ENCODE results near the gene LPIN3. TPM values are rescaled to one million over a fixed set of nuclear protein-coding genes. Genes with fewer than 3 reads are reported as not detected.

LPIN3 gene
- total RNA-seq, 1 donor from 2014 or later: 20.1 TPM

DNA sequence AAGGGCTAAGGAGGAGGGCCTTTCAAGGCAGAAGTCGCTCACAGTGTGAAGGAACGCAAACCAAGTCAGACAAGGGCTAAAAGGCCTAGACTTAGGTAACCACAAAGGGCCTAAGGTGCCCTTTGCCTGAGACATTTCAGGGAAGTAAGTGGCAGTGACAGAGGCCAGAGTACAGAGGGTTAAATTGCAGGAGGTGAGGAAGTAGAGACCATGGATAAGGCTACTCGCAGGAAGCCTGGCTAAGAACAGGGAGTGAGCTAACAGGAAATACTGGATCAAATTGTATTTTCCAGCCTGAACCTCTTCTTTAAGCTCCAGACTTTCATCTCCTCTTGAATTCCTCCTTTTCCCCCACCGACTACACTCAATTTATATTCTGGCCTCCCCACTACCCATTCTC is 39.7 kb upstream of the LPIN3 start:
- H3K9me3 Mint-ChIP-seq (ENCODE audit: unreplicated experiment): no peaks in the 10 kb centered on the region
- no peak for DNase-seq (ENCODE audit: low spot score)
- H3K36me3 Mint-ChIP-seq (ENCODE audit: low read depth, unreplicated experiment): no peaks in the 10 kb centered on the region
- no peak overlapping the region for H3K27ac Mint-ChIP-seq (ENCODE audit: unreplicated experiment)
- H3K4me3 Mint-ChIP-seq (ENCODE audit: unreplicated experiment): peak overlapping the region; percentile 38
- no peaks in the 10 kb centered on the region for H3K27me3 Mint-ChIP-seq (ENCODE audit: unreplicated experiment)
- peaks cover 7% of the 10 kb centered on the region for H3K4me1 Mint-ChIP-seq (ENCODE audit: unreplicated experiment)
- TF ChIP-seq, protein P1, sequence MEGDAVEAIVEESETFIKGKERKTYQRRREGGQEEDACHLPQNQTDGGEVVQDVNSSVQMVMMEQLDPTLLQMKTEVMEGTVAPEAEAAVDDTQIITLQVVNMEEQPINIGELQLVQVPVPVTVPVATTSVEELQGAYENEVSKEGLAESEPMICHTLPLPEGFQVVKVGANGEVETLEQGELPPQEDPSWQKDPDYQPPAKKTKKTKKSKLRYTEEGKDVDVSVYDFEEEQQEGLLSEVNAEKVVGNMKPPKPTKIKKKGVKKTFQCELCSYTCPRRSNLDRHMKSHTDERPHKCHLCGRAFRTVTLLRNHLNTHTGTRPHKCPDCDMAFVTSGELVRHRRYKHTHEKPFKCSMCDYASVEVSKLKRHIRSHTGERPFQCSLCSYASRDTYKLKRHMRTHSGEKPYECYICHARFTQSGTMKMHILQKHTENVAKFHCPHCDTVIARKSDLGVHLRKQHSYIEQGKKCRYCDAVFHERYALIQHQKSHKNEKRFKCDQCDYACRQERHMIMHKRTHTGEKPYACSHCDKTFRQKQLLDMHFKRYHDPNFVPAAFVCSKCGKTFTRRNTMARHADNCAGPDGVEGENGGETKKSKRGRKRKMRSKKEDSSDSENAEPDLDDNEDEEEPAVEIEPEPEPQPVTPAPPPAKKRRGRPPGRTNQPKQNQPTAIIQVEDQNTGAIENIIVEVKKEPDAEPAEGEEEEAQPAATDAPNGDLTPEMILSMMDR (IDR thresholded peaks at IDR 0.05; ENCODE audit: unreplicated experiment): no peak

GRCh38 chr20:41304002-41304401 is 36.6 kb upstream of the LPIN3 start:
- Mint-ChIP-seq H3K27ac (ENCODE audit: unreplicated experiment) (no peak overlapping the region), H3K4me3 (ENCODE audit: unreplicated experiment) (no peak overlapping the region), H3K36me3 (ENCODE audit: low read depth, unreplicated experiment) (no peaks in the 10 kb centered on the region), H3K4me1 (ENCODE audit: unreplicated experiment) (peaks cover 11% of the 10 kb centered on the region), H3K9me3 (ENCODE audit: unreplicated experiment) (no peaks in the 10 kb centered on the region), H3K27me3 (ENCODE audit: unreplicated experiment) (no peaks in the 10 kb centered on the region)
- no peak for DNase-seq (ENCODE audit: low spot score)
- TF ChIP-seq, protein P1 (IDR thresholded peaks at IDR 0.05; ENCODE audit: unreplicated experiment): no peak

- Mint-ChIP-seq H3K27me3 (ENCODE audit: unreplicated experiment) (no peaks in the 10 kb centered on the region), H3K27ac (ENCODE audit: unreplicated experiment) (no peak overlapping the region), H3K4me1 (ENCODE audit: unreplicated experiment) (peaks cover 14% of the 10 kb centered on the region), H3K4me3 (ENCODE audit: unreplicated experiment) (no peak overlapping the region), H3K36me3 (ENCODE audit: low read depth, unreplicated experiment) (no peaks in the 10 kb centered on the region), H3K9me3 (ENCODE audit: unreplicated experiment) (no peaks in the 10 kb centered on the region)
- TF ChIP-seq, protein P1 (IDR thresholded peaks at IDR 0.05; ENCODE audit: unreplicated experiment): no peak
- DNase-seq (ENCODE audit: low spot score): no peak
These were observed 36.1 kb upstream of the LPIN3 start for GRCh38 chr20:41304424-41305079.

- Mint-ChIP-seq H3K4me3 (ENCODE audit: unreplicated experiment) (no peak overlapping the region), H3K4me1 (ENCODE audit: unreplicated experiment) (peaks cover 16% of the 10 kb centered on the region), H3K36me3 (ENCODE audit: low read depth, unreplicated experiment) (no peaks in the 10 kb centered on the region), H3K27ac (ENCODE audit: unreplicated experiment) (no peak overlapping the region), H3K9me3 (ENCODE audit: unreplicated experiment) (no peaks in the 10 kb centered on the region), H3K27me3 (ENCODE audit: unreplicated experiment) (peaks cover 2% of the 10 kb centered on the region)
- no peak for DNase-seq (ENCODE audit: low spot score)
- TF ChIP-seq, protein P1 (IDR thresholded peaks at IDR 0.05; ENCODE audit: unreplicated experiment): no peak
These were observed 34.4 kb upstream of the LPIN3 start for GRCh38 chr20:41306061-41306727.

DNA sequence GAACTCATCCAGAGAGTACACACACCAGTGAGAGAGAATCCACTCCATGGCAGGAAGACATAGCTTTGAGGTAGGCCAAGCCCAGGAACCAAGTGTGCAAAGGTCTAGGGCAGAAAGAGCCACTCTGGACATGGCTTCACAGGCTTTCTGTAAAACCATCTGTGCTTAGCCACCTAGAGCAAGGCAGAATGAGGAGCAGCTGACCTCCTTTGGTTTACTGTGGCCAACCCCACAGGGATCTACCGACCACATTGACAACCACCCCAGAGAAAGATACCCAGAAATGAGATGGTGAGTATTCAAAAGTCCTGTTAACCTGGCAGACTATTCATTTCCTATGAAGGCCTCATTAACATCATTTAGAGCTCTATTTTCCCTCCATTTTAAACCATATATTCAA is 33.6 kb upstream of the LPIN3 start:
- no peak for DNase-seq (ENCODE audit: low spot score)
- TF ChIP-seq, protein P1 (IDR thresholded peaks at IDR 0.05; ENCODE audit: unreplicated experiment): no peak
- Mint-ChIP-seq H3K4me3 (ENCODE audit: unreplicated experiment) (no peak overlapping the region), H3K27me3 (ENCODE audit: unreplicated experiment) (peaks cover 2% of the 10 kb centered on the region), H3K4me1 (ENCODE audit: unreplicated experiment) (peaks cover 16% of the 10 kb centered on the region), H3K27ac (ENCODE audit: unreplicated experiment) (no peak overlapping the region), H3K9me3 (ENCODE audit: unreplicated experiment) (no peaks in the 10 kb centered on the region), H3K36me3 (ENCODE audit: low read depth, unreplicated experiment) (no peaks in the 10 kb centered on the region)

Measured in endothelial cell (in vitro differentiated cells).